ENCODE measurements around the gene FNBP1.
A peak's percentile ranks its signal among the peaks of the same experiment; 100 is the strongest.

DNA sequence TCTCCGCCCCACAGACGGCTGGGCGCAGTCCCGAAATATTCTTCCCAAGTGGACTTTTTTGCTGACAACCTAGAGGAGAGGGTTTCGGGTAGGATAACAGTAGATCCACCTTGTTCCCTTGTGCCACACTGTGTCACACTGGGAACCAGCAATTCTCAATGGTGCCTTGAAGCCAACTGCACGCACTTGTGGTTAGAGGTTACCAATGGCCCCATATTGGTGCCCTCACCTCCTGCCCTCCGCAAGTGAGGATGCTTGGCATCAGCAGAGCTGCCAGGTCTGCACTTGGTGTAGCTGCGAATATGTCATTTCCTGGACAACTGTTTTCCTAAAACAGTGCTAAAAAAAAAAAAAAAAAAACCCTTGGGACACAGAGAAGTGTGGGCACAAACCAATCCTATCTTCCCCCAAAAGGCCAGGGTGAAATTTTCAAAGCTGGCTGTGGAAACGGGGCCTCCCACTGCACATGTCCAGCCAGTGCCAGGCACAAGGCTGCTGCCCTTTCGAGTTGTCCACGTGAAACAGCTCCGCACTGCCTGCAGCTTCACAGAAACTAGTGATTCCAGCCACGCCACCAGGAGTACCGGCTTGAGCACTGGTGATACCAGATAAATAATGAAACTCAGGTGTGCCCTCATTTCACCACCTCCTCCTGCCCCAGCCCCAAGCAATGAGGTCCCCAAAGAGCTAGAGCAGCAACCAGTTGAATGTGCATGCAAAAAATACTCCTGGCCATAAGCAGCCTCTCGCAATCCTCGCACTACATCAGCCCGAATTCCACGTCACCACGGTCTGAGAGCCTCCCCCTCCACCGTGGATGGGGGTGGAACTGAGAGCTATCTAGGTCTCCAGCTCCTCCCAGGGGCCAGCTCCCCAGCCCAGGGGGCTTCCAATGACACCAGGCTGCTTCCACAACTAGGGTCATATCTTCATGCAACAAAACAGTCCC is 156.5 kb downstream of the FNBP1 start:
- TF ChIP-seq POLR2AphosphoS5 (IDR thresholded peaks at IDR 0.05; ENCODE audit: low read length) (peak; percentile 93), YY1 (IDR thresholded peaks at IDR 0.05; ENCODE audit: low read depth, low read length) (no peak), SREBF1 (IDR thresholded peaks at IDR 0.05; ENCODE audit: low read length) (no peak), TARDBP (IDR thresholded peaks at IDR 0.05; ENCODE audit: borderline replicate concordance) (no peak), RCOR1 (conservative IDR thresholded peaks at IDR 0.05; ENCODE audit: low read depth, low read length) (no peak), SPI1 (IDR thresholded peaks at IDR 0.05; ENCODE audit: borderline replicate concordance, insufficient read depth, low read depth, low read length) (no peak), SUZ12 (IDR thresholded peaks at IDR 0.05; ENCODE audit: unreplicated experiment) (no peak), RAD51 (IDR thresholded peaks at IDR 0.05) (0 out of 2 replicates have a peak, but pooled peaks have one; percentile 3), POLR2A (IDR thresholded peaks at IDR 0.05; ENCODE audit: low read depth, low read length) (peak; percentile 82), MYC (IDR thresholded peaks at IDR 0.05; ENCODE audit: insufficient read depth, insufficient read length, insufficient replicate concordance, low read length, severe bottlenecking) (no peak)
- TF ChIP-seq, protein P1, sequence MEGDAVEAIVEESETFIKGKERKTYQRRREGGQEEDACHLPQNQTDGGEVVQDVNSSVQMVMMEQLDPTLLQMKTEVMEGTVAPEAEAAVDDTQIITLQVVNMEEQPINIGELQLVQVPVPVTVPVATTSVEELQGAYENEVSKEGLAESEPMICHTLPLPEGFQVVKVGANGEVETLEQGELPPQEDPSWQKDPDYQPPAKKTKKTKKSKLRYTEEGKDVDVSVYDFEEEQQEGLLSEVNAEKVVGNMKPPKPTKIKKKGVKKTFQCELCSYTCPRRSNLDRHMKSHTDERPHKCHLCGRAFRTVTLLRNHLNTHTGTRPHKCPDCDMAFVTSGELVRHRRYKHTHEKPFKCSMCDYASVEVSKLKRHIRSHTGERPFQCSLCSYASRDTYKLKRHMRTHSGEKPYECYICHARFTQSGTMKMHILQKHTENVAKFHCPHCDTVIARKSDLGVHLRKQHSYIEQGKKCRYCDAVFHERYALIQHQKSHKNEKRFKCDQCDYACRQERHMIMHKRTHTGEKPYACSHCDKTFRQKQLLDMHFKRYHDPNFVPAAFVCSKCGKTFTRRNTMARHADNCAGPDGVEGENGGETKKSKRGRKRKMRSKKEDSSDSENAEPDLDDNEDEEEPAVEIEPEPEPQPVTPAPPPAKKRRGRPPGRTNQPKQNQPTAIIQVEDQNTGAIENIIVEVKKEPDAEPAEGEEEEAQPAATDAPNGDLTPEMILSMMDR (IDR thresholded peaks at IDR 0.05 in 2 of 3, conservative IDR thresholded peaks at IDR 0.05 in 1 of 3; ENCODE audit: control insufficient read depth in 2 of 3, extremely low read depth in 1 of 3, insufficient read depth in 1 of 3, low read depth in 3 of 3, low read length in 3 of 3), result no peak
